GM18511 (cell line): ENCODE data around the gene ARL5B.

Experiments
- ATAC-seq: cut with Tn5 transposase; IDR thresholded peaks from one replicate; pipeline ENCODE4 v1.9.1; 2021; ENCODE audit warnings: mild to moderate bottlenecking, moderate library complexity; ENCODE audit not compliant: unreplicated experiment

The ARL5B gene

DNA sequence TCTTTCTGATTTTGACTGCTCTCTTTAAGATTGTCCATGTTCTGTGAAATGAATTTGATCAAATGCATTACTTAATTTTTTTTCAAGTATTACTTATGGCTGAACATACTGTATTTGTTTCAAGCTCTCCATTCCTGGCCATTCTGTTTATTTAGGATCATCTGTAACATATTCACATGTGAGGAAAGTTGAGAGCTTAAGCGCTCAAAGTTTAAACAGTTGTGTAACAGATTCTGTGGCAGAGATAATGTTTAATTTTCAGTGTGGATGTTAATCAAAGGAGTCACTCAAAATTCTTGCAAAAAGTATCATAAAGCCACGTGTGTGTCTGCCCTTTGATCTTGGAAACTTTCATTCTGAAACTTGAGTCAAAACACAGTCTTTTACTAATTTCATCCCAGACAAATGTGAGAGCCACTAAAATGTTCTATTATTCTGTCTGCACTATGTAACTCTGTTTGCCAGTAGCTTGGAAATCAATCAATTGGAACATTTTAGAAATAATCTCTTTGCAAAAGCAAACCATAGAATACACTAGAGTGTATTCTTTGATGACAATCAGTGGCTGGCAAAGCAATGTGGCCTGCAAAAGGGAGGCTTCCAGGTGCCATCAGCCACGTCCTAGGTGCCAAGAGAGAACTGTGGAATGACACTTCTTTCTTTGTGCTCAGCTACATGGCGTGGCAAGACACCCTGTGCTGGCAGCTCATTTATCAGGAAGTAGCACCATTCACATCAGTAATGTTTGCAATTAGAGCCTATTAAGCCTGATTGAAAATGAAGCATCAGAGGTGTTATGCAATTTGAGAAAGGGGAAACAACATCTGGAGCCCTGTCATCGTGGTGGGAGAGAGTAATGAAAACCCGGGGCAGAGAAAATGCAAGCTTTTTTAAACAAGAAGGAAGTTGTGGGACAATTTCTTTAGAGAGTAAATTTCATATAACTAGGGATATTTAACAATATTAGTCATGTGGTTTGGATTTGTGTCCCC lies 40.9 kb downstream of the ARL5B start:
- ATAC-seq, result no peak

DNA sequence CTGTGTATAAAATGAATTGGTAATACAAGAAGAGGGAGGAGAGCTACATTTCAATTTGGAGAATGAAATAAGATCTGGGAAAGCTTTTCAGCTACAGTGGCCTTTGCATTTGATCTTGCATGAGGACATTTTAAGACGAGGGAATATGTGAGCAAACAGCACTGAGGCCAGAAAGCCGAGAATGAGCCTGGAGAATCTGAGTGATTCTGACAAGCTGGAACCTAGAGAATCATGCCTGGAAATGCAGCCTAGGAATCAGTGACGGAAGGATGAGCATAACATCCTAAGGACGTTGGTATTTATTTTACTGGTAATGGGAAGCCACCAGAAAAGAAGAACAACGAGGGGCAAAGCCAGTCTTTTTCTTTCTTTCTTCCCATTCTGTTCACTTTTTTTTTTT lies 44.3 kb downstream of the ARL5B start:
- ATAC-seq, result no peak

DNA sequence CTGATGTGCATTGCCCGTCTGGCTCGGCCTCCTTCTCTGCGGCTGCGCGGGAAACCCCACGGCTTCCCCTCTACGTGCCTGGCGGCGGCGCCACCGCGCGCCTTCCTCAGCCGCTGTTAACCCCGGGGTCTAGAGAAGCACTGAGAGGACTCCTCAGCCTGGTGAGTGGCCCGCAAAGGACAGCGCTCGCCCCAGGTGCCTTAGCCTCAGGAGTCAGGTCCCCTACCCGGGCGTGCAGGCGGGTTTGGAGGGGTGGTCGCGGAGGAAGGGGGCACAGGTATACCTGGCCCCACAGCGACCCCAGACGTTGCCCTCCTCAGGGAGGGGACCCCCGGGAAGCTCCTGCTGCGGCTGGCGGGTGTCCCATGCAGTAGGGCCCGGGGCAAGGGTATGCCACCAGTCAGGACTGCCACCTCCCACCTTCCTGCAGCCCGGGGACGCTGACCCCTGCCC lies 51.0 kb downstream of the ARL5B start:
- no peak for ATAC-seq

GRCh38 chr10:18713077-18713476 lies 53.8 kb downstream of the ARL5B start:
- no peak for ATAC-seq

DNA sequence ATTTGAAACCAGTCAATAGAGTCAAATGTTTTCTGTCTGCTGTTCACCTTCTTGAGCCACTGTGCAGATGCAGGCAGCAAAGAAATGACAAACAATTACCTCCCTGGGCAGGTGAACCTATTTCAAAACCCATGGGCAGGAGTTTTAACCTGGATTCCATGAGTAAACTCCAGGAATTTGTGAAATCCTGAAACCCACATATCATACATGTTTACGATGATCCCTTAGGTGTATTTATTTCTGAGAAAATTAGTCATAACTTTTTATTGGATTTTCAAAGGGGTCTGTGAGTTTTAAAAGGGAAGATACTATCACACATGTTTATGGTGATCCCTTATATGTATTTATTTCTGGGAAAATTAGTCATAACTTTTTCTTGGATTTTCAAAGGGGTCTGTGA lies 59.8 kb downstream of the ARL5B start:
- ATAC-seq, result no peak

DNA sequence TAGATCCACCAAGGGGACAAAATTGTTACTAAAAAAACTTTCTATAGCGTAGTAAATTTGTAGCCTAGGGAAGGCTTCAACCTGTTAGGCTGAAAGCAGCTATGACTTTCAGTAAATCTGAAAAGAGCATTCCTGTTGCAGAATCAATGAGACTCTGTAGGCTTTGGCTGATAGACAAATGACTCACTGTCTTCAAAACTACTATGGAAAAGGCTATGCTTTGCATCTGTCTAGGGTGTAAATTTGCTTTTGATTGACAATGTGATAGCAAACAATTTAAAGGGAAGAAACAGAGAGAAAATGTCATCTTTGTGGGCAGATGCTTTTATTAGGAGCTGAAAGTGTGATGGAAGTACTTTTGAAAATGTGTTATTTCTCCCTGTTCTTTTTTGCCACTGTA lies 60.6 kb downstream of the ARL5B start:
- no peak for ATAC-seq

GRCh38 chr10:18721067-18721466 lies 61.8 kb downstream of the ARL5B start:
- ATAC-seq, result no peak

GRCh38 chr10:18723801-18724200 lies 64.6 kb downstream of the ARL5B start:
- no peak for ATAC-seq
